Ovary (tissue), 9 donors: ENCODE data around the gene SCIN. TPM values are rescaled to one million over a fixed set of nuclear protein-coding genes. Genes with fewer than 3 reads are reported as not detected.

Source experiments
- DNase-seq, 5 donors: peaks; one replicate each; pipeline ENCODE4 v3.0.0-alpha.2; 2019 to 2020
- H3K27ac ChIP-seq, 2 donors: fragments of 200-600 bp; one replicate each; pipeline versions ENCODE4 v1.5.1 to v1.8.0; 2019 to 2022
- H3K27me3 ChIP-seq: fragments of 200-600 bp; one replicate; pipeline ENCODE4 v1.8.0; 2022
- H3K36me3 ChIP-seq: fragments of 200-600 bp; sonication (generic); one replicate; pipeline ENCODE4 v1.5.1; 2019
- H3K4me1 ChIP-seq: one replicate; pipeline ENCODE4 v1.8.1; 2013; ENCODE audit warnings: mild to moderate bottlenecking, moderate library complexity; ENCODE audit not compliant: insufficient read depth
- H3K4me3 ChIP-seq: fragments of 200-600 bp; sonication (generic); one replicate; pipeline ENCODE4 v1.5.1; 2017
- H3K9me3 ChIP-seq, 2 donors: fragments of 200-600 bp in 1 of 2; sonication (generic) in 1 of 2; one replicate each; pipeline versions ENCODE4 v1.5.1 to v1.8.1; 2013 to 2019; ENCODE audit warnings: mild to moderate bottlenecking in 1 of 2, moderate library complexity in 1 of 2
- CTCF ChIP-seq, 3 donors: fragments of 450-650 bp in 2 of 3; fragments of 200-600 bp in 1 of 3; IDR thresholded peaks; one replicate each; pipeline versions ENCODE4 v1.5.1 to v1.8.0; 2016 to 2022; ENCODE audit warnings: antibody characterized with exemption in 3 of 3, mild to moderate bottlenecking in 1 of 3
- EP300 ChIP-seq: sonication (generic); formaldehyde crosslinking; IDR thresholded peaks from one replicate; pipeline ENCODE4 v1.6.1; 2017; ENCODE audit warnings: antibody characterized with exemption
- POLR2A ChIP-seq: fragments of 450-650 bp; IDR thresholded peaks from one replicate; pipeline ENCODE4 v1.6.1; 2017; ENCODE audit warnings: antibody characterized with exemption, mild to moderate bottlenecking, moderate library complexity
- WGBS, 3 donors: extraction: QIAGEN DNeasy Blood & Tissue Kit in 1 of 3; methylation state at CpG; one replicate each; pipeline versions ENCODE4 v1.1.5 to v1.1.7; 2013 to 2017; 5-methylcytosine and 5-hydroxymethylcytosine counted together
- intact Hi-C, 4 donors: fragments of 100-400 bp; cut with DNase I; formaldehyde crosslinking; loops; one replicate each; pipeline versions ENCODE4 v1.11.0 to v1.15.1; 2022 to 2023
- polyA plus RNA-seq, 2 donors: library from polyadenylated mRNA; stranded (reverse); fragments of 200-250 nt in 1 of 2; fragments of 350-450 nt in 1 of 2; fragmentation: Illumina TruSeq in 1 of 2; extraction: RNeasy Lipid Tissue Mini Kit (QIAGEN cat#74804) in 1 of 2; gene quantifications; one replicate each; pipeline ENCODE4 v1.2.3, GENCODE V29; 2013 to 2014
- total RNA-seq, 7 donors: library from RNA; depleted of rRNA in 2 of 7; stranded (reverse); fragments of >200 nt in 2 of 7; fragmentation: NEBNext Ultra II Directional in 3 of 7; extraction: Animal tissue kit (Norgen Biotek cat#: 25700) in 3 of 7; gene quantifications; one replicate each; pipeline versions ENCODE4 v1.1.0 to v1.2.4, GENCODE V29; 2016 to 2023
- donor health status: DM: no; HTN: no; CAD: no; lungs with moderate emphysema.
- donor health status: DM: no; HTN: no; CAD: no.
- donor health status: Bipolar disorder and iron deficiency.
- donor health status: DM: yes; HTN: yes; CAD: no.
- donor health status: DM: no; HTN: no; CAD: no.
- donor health status: DM: yes; HTN: yes; CAD: no.

Gene SCIN
- total and polyA plus RNA-seq, 9 donors = 1.3 to 5.1 (median 2.2) TPM

- no peak overlapping the region for H3K4me3 ChIP-seq
- WGBS, 3 donors = 82 to 87% (median 85%) methylated on average over 7 of the region's 7 CpGs
- no peaks in the 10 kb centered on the region for H3K27me3 ChIP-seq
- no peaks in the 10 kb centered on the region for H3K4me1 ChIP-seq
- no peaks in the 10 kb centered on the region for H3K36me3 ChIP-seq
- no peak for DNase-seq
- no peak overlapping the region for H3K27ac ChIP-seq
- TF ChIP-seq POLR2A (no peak), EP300 (no peak), CTCF (IDR thresholded peaks at IDR 0.05) (no peak)
- intact Hi-C loops = no loop called here
- no peaks in the 10 kb centered on the region for H3K9me3 ChIP-seq
These were observed 24.6 kb downstream of the SCIN start for GRCh38 chr7:12595148-12595547.

- intact Hi-C loops = no loop called here
- Histone ChIP-seq H3K36me3 (no peaks in the 10 kb centered on the region), H3K27ac (no peak overlapping the region), H3K4me1 (no peaks in the 10 kb centered on the region), H3K9me3 (no peaks in the 10 kb centered on the region), H3K4me3 (no peak overlapping the region), H3K27me3 (no peaks in the 10 kb centered on the region)
- TF ChIP-seq EP300 (no peak), CTCF (IDR thresholded peaks at IDR 0.05) (no peak), POLR2A (no peak)
- 76% methylated on average over 7 of the region's 7 CpGs for WGBS, 3 donors
- no peak for DNase-seq
These were observed 25.8 kb downstream of the SCIN start for GRCh38 chr7:12596225-12596790.

- no peak for TF ChIP-seq EP300
- TF ChIP-seq CTCF (IDR thresholded peaks at IDR 0.05) = no peak
- no peak for TF ChIP-seq POLR2A
- 45 to 66% (median 65%) methylated on average over 1 of the region's 1 CpG for WGBS, 3 donors
- no peaks in the 10 kb centered on the region for H3K36me3 ChIP-seq
These were observed 30.9 kb downstream of the SCIN start for GRCh38 chr7:12601302-12601869.

GRCh38 chr7:12607134-12607533 is 36.6 kb downstream of the SCIN start:
- Histone ChIP-seq H3K4me1 (no peaks in the 10 kb centered on the region), H3K4me3 (no peak overlapping the region), H3K27ac (no peak overlapping the region), H3K9me3 (no peaks in the 10 kb centered on the region), H3K27me3 (no peaks in the 10 kb centered on the region), H3K36me3 (no peaks in the 10 kb centered on the region)
- 67 to 78% (median 74%) methylated on average over 1 of the region's 1 CpG for WGBS, 3 donors
- no peak for DNase-seq
- TF ChIP-seq EP300 (no peak), POLR2A (no peak)
- intact Hi-C loops = loop anchor here in 1 of 4 donors (10.0 kb wide), 1 partner anchor 1992 kb away; no protein-coding TSS in a partner anchor

More at GRCh38 chr7:12601302-12601869, 30.9 kb downstream of the SCIN start:
- Histone ChIP-seq H3K27me3 (no peaks in the 10 kb centered on the region), H3K4me3 (no peak overlapping the region), H3K4me1 (no peaks in the 10 kb centered on the region), H3K27ac (no peak overlapping the region), H3K9me3 (no peaks in the 10 kb centered on the region)
- DNase-seq = no peak
- intact Hi-C loops = loop anchor here in 1 of 4 donors (10.0 kb wide), 1 partner anchor 1987 kb away; no protein-coding TSS in a partner anchor

- Histone ChIP-seq H3K27ac (no peak overlapping the region), H3K36me3 (no peaks in the 10 kb centered on the region), H3K4me3 (no peak overlapping the region), H3K27me3 (no peaks in the 10 kb centered on the region), H3K4me1 (no peaks in the 10 kb centered on the region), H3K9me3 (no peaks in the 10 kb centered on the region)
- intact Hi-C loops = loop anchor here in 1 of 4 donors (10.0 kb wide), 1 partner anchor 1995 kb away; no protein-coding TSS in a partner anchor
- TF ChIP-seq CTCF (IDR thresholded peaks at IDR 0.05) = no peak
- TF ChIP-seq EP300 = no peak
- no peak for TF ChIP-seq POLR2A
- WGBS, 3 donors = 24 to 27% (median 26%) methylated on average over 1 of the region's 1 CpG
- DNase-seq = no peak
These were observed 39.0 kb downstream of the SCIN start for GRCh38 chr7:12609561-12609960.
